GM10248 (cell line): ENCODE data around the gene ABHD17C.

Source experiments
- CTCF ChIA-PET: fragments of 300-600 bp; sonication (Branson Sonifier 250); formaldehyde crosslinking; extraction: SDS; loops from one replicate; lab custom pipeline; 2021; ENCODE audit warnings: antibody characterized with exemption; lab: Yijun Ruan, JAX
- POLR2A ChIA-PET: fragments of 350-650 bp; sonication (Branson Sonifier 250); formaldehyde crosslinking; extraction: SDS; loops from one replicate; lab custom pipeline; 2020; ENCODE audit warnings: antibody characterized with exemption; lab: Yijun Ruan, JAX
- DNase-seq: peaks from one replicate; pipeline ENCODE4 v3.0.0; 2012; ENCODE audit errors: extremely low spot score
- CTCF ChIP-seq: IDR thresholded peaks from 2 replicates; pipeline ENCODE4 v1.5.1; 2012; ENCODE audit warnings: mild to moderate bottlenecking, low read depth; ENCODE audit errors: extremely low read depth, missing control alignments, control extremely low read depth

The ABHD17C gene

GRCh38 chr15:80730387-80730786 is 35.3 kb downstream of the ABHD17C start:
- no peak for DNase-seq
- ChIA-PET CTCF (no interaction called here), POLR2A (no interaction called here)
- no peak for TF ChIP-seq CTCF

- no peak for TF ChIP-seq CTCF
- ChIA-PET CTCF (no interaction called here), POLR2A (no interaction called here)
- no peak for DNase-seq
Observed at GRCh38 chr15:80730926-80731325, 35.8 kb downstream of the ABHD17C start.

- POLR2A ChIA-PET, result no interaction called here
Observed at GRCh38 chr15:80732167-80732566, 37.1 kb downstream of the ABHD17C start.

GRCh38 chr15:80732818-80733217 is 37.7 kb downstream of the ABHD17C start:
- ChIA-PET POLR2A (no interaction called here), CTCF (interaction anchor here (1.7 kb wide), 1 partner anchor 44 kb away, joined by 6 read pairs; no protein-coding TSS in a partner anchor)
- no peak for DNase-seq
- TF ChIP-seq CTCF, result no peak

More at GRCh38 chr15:80732167-80732566, 37.1 kb downstream of the ABHD17C start:
- no peak for TF ChIP-seq CTCF
- DNase-seq, result no peak
- CTCF ChIA-PET, result interaction anchor here (1.7 kb wide), 1 partner anchor 44 kb away, joined by 6 read pairs; no protein-coding TSS in a partner anchor

- no peak for DNase-seq
- POLR2A ChIA-PET, result no interaction called here
- CTCF ChIA-PET, result interaction anchor here (1.7 kb wide), 1 partner anchor 43 kb away, joined by 6 read pairs; no protein-coding TSS in a partner anchor
- no peak for TF ChIP-seq CTCF
Observed at GRCh38 chr15:80733460-80733859, 38.4 kb downstream of the ABHD17C start.

GRCh38 chr15:80735344-80735743 is 40.2 kb downstream of the ABHD17C start:
- POLR2A ChIA-PET, result no interaction called here
- CTCF ChIA-PET, result no interaction called here
- TF ChIP-seq CTCF, result no peak
- DNase-seq, result no peak
